GM18498 (cell line): ENCODE results near the gene PRR9.

Experiments
- ATAC-seq: cut with Tn5 transposase; IDR thresholded peaks from one replicate; pipeline ENCODE4 v1.9.1; 2021; ENCODE audit warnings: mild to moderate bottlenecking, moderate library complexity; ENCODE audit not compliant: unreplicated experiment

The PRR9 gene

DNA sequence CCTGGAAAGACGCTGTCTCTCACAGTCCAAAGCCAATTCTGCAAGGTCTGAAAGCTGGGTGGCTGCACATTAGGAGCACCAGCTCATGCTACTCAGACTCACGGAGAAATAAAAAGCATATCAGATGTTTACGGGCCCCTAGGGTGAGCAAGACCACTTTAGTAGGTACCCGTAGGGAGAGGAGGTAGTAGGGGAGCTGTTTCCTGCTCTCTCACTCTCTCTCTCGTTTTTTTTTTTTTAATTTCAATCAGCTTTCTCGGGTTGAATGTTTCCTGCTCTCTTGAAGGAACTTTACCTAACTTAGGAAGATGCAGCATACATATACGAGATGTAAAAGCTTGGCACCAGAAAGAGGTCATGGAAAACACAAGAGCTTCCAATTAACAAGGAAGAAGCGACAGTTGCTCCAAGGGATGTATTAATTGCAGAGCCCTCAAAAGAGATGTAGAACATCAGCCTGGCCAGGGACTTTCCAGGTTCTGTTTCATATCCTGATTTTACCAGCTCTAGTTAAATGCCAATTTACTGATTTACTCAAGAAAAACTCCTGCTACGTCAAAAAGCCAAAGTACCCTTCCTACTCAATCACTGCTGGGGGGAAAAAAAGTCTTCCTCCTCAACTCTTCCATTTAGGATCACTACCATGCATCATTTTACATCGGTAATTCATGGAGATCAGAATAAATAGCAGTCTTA lies 45.2 kb downstream of the PRR9 start:
- no peak for ATAC-seq

DNA sequence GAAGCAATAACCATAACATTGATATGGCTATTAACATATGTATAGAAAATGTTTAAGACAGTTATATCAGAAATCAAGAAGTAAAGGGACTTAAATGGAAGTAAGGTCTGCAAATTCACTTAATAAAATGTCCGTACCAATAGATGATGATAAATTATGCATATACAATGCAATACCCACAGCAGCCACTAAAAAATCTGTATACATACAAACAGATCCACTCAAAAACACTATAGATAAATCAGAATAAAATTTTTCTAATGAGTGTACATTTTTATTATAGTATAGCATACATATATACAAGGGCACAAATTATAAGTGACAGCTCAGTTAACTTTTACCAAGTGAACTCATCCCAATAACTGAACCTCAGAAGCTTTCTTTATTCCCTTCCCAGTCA lies 48.1 kb downstream of the PRR9 start:
- no peak for ATAC-seq
